ENCODE results near the gene TNFRSF14. TPM values are rescaled to one million over a fixed set of nuclear protein-coding genes. Genes with fewer than 3 reads are reported as not detected.
A peak's percentile ranks its signal among the peaks of the same experiment; 100 is the strongest.

Gene TNFRSF14
- total and polyA plus RNA-seq, 9 of the 15 experiments (the other 6 are each of a cell fraction or from before 2014, with no cell fraction given) = 0.11 to 2.3 (median 0.68) TPM; not detected in 2

- TF ChIP-seq TRIM25 (IDR thresholded peaks at IDR 0.05; ENCODE audit: borderline replicate concordance) (no peak), MYNN (IDR thresholded peaks at IDR 0.05) (peak; percentile 35; the same call in 1 of the 2 replicates), MYNN (CRISPR knock-in tag; IDR thresholded peaks at IDR 0.05) (no peak), ZEB2 (IDR thresholded peaks at IDR 0.05) (no peak), CTCF (IDR thresholded peaks at IDR 0.05 in 2 of 3, conservative IDR thresholded peaks at IDR 0.05 in 1 of 3; ENCODE audit: insufficient read depth in 2 of 3, low read depth in 1 of 3, low read length in 3 of 3) (no peak), ZNF274 (IDR thresholded peaks at IDR 0.05; ENCODE audit: borderline replicate concordance, low read depth, low read length) (no peak), ETV5 (CRISPR knock-in tag; IDR thresholded peaks at IDR 0.05; ENCODE audit: low read depth) (no peak), NONO (IDR thresholded peaks at IDR 0.05; ENCODE audit: low read depth in 2 of 2, low read length in 1 of 2) (no peak), ARID3B (CRISPR knock-in tag; IDR thresholded peaks at IDR 0.05; ENCODE audit: borderline replicate concordance) (no peak), SMARCB1 (IDR thresholded peaks at IDR 0.05; ENCODE audit: insufficient read length, low read depth) (no peak), ZNF785 (CRISPR knock-in tag; IDR thresholded peaks at IDR 0.05) (no peak), CTBP1 (IDR thresholded peaks at IDR 0.05; ENCODE audit: borderline replicate concordance) (0 out of 2 replicates have a peak, but pooled peaks have one; percentile 3)
- TF ChIP-seq, protein P1, sequence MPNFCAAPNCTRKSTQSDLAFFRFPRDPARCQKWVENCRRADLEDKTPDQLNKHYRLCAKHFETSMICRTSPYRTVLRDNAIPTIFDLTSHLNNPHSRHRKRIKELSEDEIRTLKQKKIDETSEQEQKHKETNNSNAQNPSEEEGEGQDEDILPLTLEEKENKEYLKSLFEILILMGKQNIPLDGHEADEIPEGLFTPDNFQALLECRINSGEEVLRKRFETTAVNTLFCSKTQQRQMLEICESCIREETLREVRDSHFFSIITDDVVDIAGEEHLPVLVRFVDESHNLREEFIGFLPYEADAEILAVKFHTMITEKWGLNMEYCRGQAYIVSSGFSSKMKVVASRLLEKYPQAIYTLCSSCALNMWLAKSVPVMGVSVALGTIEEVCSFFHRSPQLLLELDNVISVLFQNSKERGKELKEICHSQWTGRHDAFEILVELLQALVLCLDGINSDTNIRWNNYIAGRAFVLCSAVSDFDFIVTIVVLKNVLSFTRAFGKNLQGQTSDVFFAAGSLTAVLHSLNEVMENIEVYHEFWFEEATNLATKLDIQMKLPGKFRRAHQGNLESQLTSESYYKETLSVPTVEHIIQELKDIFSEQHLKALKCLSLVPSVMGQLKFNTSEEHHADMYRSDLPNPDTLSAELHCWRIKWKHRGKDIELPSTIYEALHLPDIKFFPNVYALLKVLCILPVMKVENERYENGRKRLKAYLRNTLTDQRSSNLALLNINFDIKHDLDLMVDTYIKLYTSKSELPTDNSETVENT (CRISPR knock-in tag; IDR thresholded peaks at IDR 0.05) = no peak
- TF ChIP-seq, protein P2, sequence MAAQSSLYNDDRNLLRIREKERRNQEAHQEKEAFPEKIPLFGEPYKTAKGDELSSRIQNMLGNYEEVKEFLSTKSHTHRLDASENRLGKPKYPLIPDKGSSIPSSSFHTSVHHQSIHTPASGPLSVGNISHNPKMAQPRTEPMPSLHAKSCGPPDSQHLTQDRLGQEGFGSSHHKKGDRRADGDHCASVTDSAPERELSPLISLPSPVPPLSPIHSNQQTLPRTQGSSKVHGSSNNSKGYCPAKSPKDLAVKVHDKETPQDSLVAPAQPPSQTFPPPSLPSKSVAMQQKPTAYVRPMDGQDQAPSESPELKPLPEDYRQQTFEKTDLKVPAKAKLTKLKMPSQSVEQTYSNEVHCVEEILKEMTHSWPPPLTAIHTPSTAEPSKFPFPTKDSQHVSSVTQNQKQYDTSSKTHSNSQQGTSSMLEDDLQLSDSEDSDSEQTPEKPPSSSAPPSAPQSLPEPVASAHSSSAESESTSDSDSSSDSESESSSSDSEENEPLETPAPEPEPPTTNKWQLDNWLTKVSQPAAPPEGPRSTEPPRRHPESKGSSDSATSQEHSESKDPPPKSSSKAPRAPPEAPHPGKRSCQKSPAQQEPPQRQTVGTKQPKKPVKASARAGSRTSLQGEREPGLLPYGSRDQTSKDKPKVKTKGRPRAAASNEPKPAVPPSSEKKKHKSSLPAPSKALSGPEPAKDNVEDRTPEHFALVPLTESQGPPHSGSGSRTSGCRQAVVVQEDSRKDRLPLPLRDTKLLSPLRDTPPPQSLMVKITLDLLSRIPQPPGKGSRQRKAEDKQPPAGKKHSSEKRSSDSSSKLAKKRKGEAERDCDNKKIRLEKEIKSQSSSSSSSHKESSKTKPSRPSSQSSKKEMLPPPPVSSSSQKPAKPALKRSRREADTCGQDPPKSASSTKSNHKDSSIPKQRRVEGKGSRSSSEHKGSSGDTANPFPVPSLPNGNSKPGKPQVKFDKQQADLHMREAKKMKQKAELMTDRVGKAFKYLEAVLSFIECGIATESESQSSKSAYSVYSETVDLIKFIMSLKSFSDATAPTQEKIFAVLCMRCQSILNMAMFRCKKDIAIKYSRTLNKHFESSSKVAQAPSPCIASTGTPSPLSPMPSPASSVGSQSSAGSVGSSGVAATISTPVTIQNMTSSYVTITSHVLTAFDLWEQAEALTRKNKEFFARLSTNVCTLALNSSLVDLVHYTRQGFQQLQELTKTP (IDR thresholded peaks at IDR 0.05; ENCODE audit: low read depth in 1 of 2, partially characterized antibody in 2 of 2) = no peak
These were observed 11.9 kb upstream of the TNFRSF14 start (continued) for GRCh38 chr1:2544093-2544874.
